Osteoblast (primary cell): ENCODE data around the gene HOXB3. TPM values are rescaled to one million over a fixed set of nuclear protein-coding genes. Genes with fewer than 3 reads are reported as not detected.

Experiments used
- DNase-seq: peaks from one replicate; pipeline ENCODE4 v3.0.0; 2011; ENCODE audit warnings: low spot score, mixed read lengths; ENCODE audit not compliant: insufficient read length; ENCODE audit errors: missing footprints
- H2AFZ ChIP-seq: 2 replicates; pipeline ENCODE4 v1.6.0; 2011; ENCODE audit warnings: mild to moderate bottlenecking, low read length
- H3K27ac ChIP-seq: 2 replicates; pipeline ENCODE4 v1.5.1; 2011; ENCODE audit warnings: mild to moderate bottlenecking, low read depth, low read length, moderate library complexity
- H3K27me3 ChIP-seq: 2 replicates; pipeline ENCODE4 v1.6.0; 2012; ENCODE audit warnings: mild to moderate bottlenecking, control low read depth, inconsistent platforms, low read length, moderate library complexity; ENCODE audit not compliant: insufficient read depth
- H3K36me3 ChIP-seq: 2 replicates; pipeline ENCODE4 v1.5.1; 2011; ENCODE audit warnings: mild to moderate bottlenecking, low read length, control low read depth, moderate library complexity; ENCODE audit not compliant: insufficient read depth
- H3K4me1 ChIP-seq: 2 replicates; pipeline ENCODE4 v1.5.1; 2011; ENCODE audit warnings: mild to moderate bottlenecking, low read length, control low read depth, moderate library complexity; ENCODE audit not compliant: insufficient read depth
- H3K4me2 ChIP-seq: 2 replicates; pipeline ENCODE4 v1.6.0; 2011; ENCODE audit warnings: mild to moderate bottlenecking, low read length; ENCODE audit not compliant: insufficient read depth
- H3K4me3 ChIP-seq: fragments of 200-600 bp; sonication (generic); 3 replicates; pipeline ENCODE4 v1.5.1; 2012; ENCODE audit warnings: mild to moderate bottlenecking, low read length, inconsistent platforms; ENCODE audit not compliant: insufficient read depth
- H3K79me2 ChIP-seq: 2 replicates; pipeline ENCODE4 v1.6.0; 2012; ENCODE audit warnings: mild to moderate bottlenecking, low read length, control low read depth, inconsistent platforms; ENCODE audit not compliant: insufficient read depth
- H3K9me3 ChIP-seq: 2 replicates; pipeline ENCODE4 v1.5.1; 2011; ENCODE audit warnings: low read depth, low read length, control low read depth
- H4K20me1 ChIP-seq: 2 replicates; pipeline ENCODE4 v1.6.0; 2012; ENCODE audit warnings: mild to moderate bottlenecking, low read length, control low read depth; ENCODE audit not compliant: insufficient read depth
- total RNA-seq: library from RNA; depleted of rRNA; stranded (reverse); fragments of >200 nt; gene quantifications from 2 replicates; pipeline ENCODE4 v1.2.3, GENCODE V29; 2012
- TF ChIP-seq, protein P1 (sequence below): IDR thresholded peaks from 2 replicates; pipeline ENCODE4 v1.5.1; 2011; ENCODE audit warnings: mild to moderate bottlenecking, low read depth, low read length, moderate library complexity; ENCODE audit errors: extremely low read depth

The HOXB3 gene
- total RNA-seq, 1 donor: 1.8 TPM

- Histone ChIP-seq H3K4me2 (peak within 1 kb of the TSS; percentile 61), H3K27ac (no peak within 1 kb of the TSS), H4K20me1 (no peaks in the 10 kb centered on the region), H3K4me3 (peak within 1 kb of the TSS; percentile 35), H3K9me3 (no peaks in the 10 kb centered on the region), H2AFZ (no peak within 1 kb of the TSS), H3K4me1 (no peaks in the 10 kb centered on the region), H3K79me2 (no peaks in the 10 kb centered on the region), H3K36me3 (no peaks in the 10 kb centered on the region), H3K27me3 (peaks cover 96% of the 10 kb centered on the region)
- TF ChIP-seq, protein P1, sequence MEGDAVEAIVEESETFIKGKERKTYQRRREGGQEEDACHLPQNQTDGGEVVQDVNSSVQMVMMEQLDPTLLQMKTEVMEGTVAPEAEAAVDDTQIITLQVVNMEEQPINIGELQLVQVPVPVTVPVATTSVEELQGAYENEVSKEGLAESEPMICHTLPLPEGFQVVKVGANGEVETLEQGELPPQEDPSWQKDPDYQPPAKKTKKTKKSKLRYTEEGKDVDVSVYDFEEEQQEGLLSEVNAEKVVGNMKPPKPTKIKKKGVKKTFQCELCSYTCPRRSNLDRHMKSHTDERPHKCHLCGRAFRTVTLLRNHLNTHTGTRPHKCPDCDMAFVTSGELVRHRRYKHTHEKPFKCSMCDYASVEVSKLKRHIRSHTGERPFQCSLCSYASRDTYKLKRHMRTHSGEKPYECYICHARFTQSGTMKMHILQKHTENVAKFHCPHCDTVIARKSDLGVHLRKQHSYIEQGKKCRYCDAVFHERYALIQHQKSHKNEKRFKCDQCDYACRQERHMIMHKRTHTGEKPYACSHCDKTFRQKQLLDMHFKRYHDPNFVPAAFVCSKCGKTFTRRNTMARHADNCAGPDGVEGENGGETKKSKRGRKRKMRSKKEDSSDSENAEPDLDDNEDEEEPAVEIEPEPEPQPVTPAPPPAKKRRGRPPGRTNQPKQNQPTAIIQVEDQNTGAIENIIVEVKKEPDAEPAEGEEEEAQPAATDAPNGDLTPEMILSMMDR: no peak
- no peak for DNase-seq
These were observed 20.5 kb upstream of the HOXB3 start, which contains the start of gene HOXB7 for GRCh38 chr17:48610282-48611211. HOXB7 (minus strand) TSS chr17:48611017; CDS start chr17:48610918, 99 bp downstream.

- Histone ChIP-seq H3K27me3 (peaks cover 96% of the 10 kb centered on the region), H3K4me3 (no peak overlapping the region), H3K79me2 (no peaks in the 10 kb centered on the region), H3K4me1 (no peaks in the 10 kb centered on the region), H3K9me3 (no peaks in the 10 kb centered on the region), H4K20me1 (no peaks in the 10 kb centered on the region), H3K4me2 (no peak overlapping the region), H3K36me3 (no peaks in the 10 kb centered on the region), H3K27ac (no peak overlapping the region), H2AFZ (no peak overlapping the region)
- no peak for DNase-seq
- TF ChIP-seq, protein P1: no peak
These were observed 19.8 kb upstream of the HOXB3 start for GRCh38 chr17:48609759-48610281.

DNA sequence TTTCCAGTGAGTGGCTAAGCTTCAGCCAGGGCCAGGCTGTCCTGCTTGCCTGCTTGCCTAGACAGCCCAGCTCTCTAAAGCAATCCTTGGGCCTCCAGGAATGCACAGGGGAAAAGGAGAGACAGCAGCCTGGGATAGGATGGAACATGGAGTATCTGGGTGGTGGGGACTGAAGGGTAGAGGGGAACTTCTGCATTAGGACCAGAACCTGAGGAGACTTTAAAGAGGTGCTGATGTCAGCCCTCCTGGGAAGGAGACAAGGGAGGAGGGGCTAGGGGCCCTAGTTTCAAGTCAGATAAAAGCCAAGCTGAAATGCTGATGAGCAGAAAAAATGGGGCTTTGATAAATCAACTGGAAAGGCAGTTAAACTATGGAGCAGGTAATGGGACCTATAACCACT lies 19.0 kb upstream of the HOXB3 start:
- no peaks in the 10 kb centered on the region for H3K9me3 ChIP-seq
- TF ChIP-seq, protein P1: no peak
- H3K4me1 ChIP-seq: no peaks in the 10 kb centered on the region
- no peaks in the 10 kb centered on the region for H3K36me3 ChIP-seq
- peaks cover 97% of the 10 kb centered on the region for H3K27me3 ChIP-seq
- no peak for DNase-seq
- no peaks in the 10 kb centered on the region for H3K79me2 ChIP-seq
- H3K4me3 ChIP-seq: no peak overlapping the region
- no peak overlapping the region for H3K4me2 ChIP-seq
- H4K20me1 ChIP-seq: no peaks in the 10 kb centered on the region
- no peak overlapping the region for H2AFZ ChIP-seq
- no peak overlapping the region for H3K27ac ChIP-seq

DNA sequence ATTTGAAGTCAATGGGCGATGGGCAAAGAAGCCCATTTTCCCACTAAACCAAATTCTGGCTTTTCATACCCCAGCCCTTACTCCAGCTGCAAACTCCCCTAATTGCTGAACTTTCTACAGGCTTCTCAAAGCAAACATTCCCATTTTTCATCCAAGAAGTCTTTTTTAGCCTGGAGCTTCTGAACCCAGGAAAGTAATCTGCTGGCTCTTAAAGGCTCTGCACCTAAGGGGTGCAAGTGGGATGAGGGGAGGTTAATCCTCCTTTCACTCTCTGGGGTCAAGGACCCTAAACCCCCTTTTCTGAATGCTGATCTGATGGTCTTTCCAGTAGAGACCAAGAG lies 18.4 kb upstream of the HOXB3 start:
- Histone ChIP-seq H3K79me2 (no peaks in the 10 kb centered on the region), H3K4me2 (no peak overlapping the region), H3K36me3 (no peaks in the 10 kb centered on the region), H2AFZ (no peak overlapping the region), H3K9me3 (no peaks in the 10 kb centered on the region), H3K27me3 (peaks cover 97% of the 10 kb centered on the region), H3K27ac (no peak overlapping the region), H3K4me1 (no peaks in the 10 kb centered on the region), H4K20me1 (no peaks in the 10 kb centered on the region), H3K4me3 (no peak overlapping the region)
- TF ChIP-seq, protein P1: no peak
- DNase-seq: no peak
